Stomach (tissue), 4 donors: ENCODE measurements around the gene ALPP.

ENCODE experiments used
- POLR2A ChIP-seq, 4 donors: fragments of 450-650 bp; IDR thresholded peaks; one replicate each; pipeline ENCODE4 v1.6.1; 2016; ENCODE audit warnings: antibody characterized with exemption in 4 of 4, control low read depth in 2 of 4, mild to moderate bottlenecking in 1 of 4, moderate library complexity in 1 of 4
- POLR2AphosphoS5 ChIP-seq, 3 donors: sonication (generic); formaldehyde crosslinking; IDR thresholded peaks; one replicate each; pipeline ENCODE4 v1.6.1; 2016; ENCODE audit warnings: antibody characterized with exemption in 3 of 3

GRCh38 chr2:232368311-232368731, 10.2 kb upstream of the ALPP start:
- TF ChIP-seq POLR2AphosphoS5 (IDR thresholded peaks at IDR 0.05) = no peak
- TF ChIP-seq POLR2A (IDR thresholded peaks at IDR 0.05) = no peak
